ENCODE data around the gene CACNA1A.

Gene CACNA1A

DNA sequence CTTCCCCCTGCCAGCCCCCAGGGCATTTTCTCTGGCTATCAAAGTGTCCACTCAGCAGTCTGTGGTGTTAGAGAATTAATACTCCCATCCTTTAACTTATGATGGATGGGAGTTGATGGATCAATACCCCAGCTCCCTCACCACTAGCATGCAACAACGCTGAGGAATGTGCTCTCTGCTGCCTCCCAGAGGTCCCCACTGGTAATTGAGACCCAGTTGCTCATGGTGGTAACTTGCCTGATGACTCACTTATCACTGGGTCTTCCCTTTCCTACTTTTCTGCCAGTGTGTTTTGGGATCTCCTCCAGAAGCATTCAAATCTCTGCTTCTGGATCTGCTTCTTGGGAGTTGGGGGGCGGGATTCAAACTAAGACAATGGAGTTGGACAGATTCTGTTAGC lies 20.3 kb upstream of the CACNA1A start:
- Histone ChIP-seq H3K9me3 (ENCODE audit: insufficient read depth, low read depth, low read length) (no peaks in the 10 kb centered on the region), H3K18ac (ENCODE audit: low read length) (no peak overlapping the region), H4K12ac (ENCODE audit: low read depth, low read length) (no peak overlapping the region), H2AK5ac (ENCODE audit: low read length) (no peak overlapping the region), H3K79me1 (ENCODE audit: low read length) (no peaks in the 10 kb centered on the region), H3K27ac (ENCODE audit: low read depth, low read length) (no peak overlapping the region), H3K4me2 (ENCODE audit: low read length) (no peak overlapping the region), H2AFZ (ENCODE audit: insufficient read depth, low read length, poor library complexity) (no peak overlapping the region), H2BK12ac (ENCODE audit: low read length) (no peak overlapping the region), H3K4me1 (ENCODE audit: control insufficient read depth in 1 of 2, insufficient read depth in 2 of 2, low read length in 2 of 2) (no peaks in the 10 kb centered on the region), H2BK120ac (ENCODE audit: insufficient read depth, low read length, poor library complexity) (no peak overlapping the region), H4K91ac (ENCODE audit: low read depth, low read length) (no peak overlapping the region), H3K14ac (ENCODE audit: low read length) (no peak overlapping the region), H3K9ac (ENCODE audit: low read length) (no peak overlapping the region), H3K36me3 (ENCODE audit: control insufficient read depth in 1 of 2, insufficient read depth in 2 of 2, low read length in 2 of 2) (no peaks in the 10 kb centered on the region), H4K8ac (ENCODE audit: low read depth, low read length) (no peak overlapping the region), H3K79me2 (ENCODE audit: control insufficient read depth, insufficient read depth, low read length, poor library complexity) (no peaks in the 10 kb centered on the region), H3K4me3 (ENCODE audit: low read depth, low read length) (no peak overlapping the region), H2BK5ac (ENCODE audit: low read depth, low read length, poor library complexity) (no peak overlapping the region), H3K4ac (ENCODE audit: low read depth, low read length) (no peak overlapping the region), H3K27me3 (ENCODE audit: insufficient read depth, low read length) (no peaks in the 10 kb centered on the region), H3K23ac (ENCODE audit: low read length) (no peak overlapping the region)
- WGBS (ENCODE audit: extremely low coverage, insufficient coverage, insufficient read length) = no CpG with 5 or more reads among the region's 2 CpGs
- no peak for DNase-seq

GRCh38 chr19:13521066-13521465 lies 14.8 kb upstream of the CACNA1A start:
- H4K91ac ChIP-seq (ENCODE audit: low read depth, low read length) = no peak overlapping the region
- no peak overlapping the region for H3K27ac ChIP-seq (ENCODE audit: low read depth, low read length)
- no peaks in the 10 kb centered on the region for H3K79me1 ChIP-seq (ENCODE audit: low read length)
- no peak overlapping the region for H4K12ac ChIP-seq (ENCODE audit: low read depth, low read length)
- H3K9me3 ChIP-seq (ENCODE audit: insufficient read depth, low read depth, low read length) = no peaks in the 10 kb centered on the region
- no peak overlapping the region for H4K8ac ChIP-seq (ENCODE audit: low read depth, low read length)
- H3K4me1 ChIP-seq (ENCODE audit: control insufficient read depth in 1 of 2, insufficient read depth in 2 of 2, low read length in 2 of 2) = no peaks in the 10 kb centered on the region
- H3K4ac ChIP-seq (ENCODE audit: low read depth, low read length) = no peak overlapping the region
- no peaks in the 10 kb centered on the region for H3K36me3 ChIP-seq (ENCODE audit: control insufficient read depth in 1 of 2, insufficient read depth in 2 of 2, low read length in 2 of 2)
- H2AK5ac ChIP-seq (ENCODE audit: low read length) = no peak overlapping the region
- H3K4me3 ChIP-seq (ENCODE audit: low read depth, low read length) = no peak overlapping the region
- H3K27me3 ChIP-seq (ENCODE audit: insufficient read depth, low read length) = no peaks in the 10 kb centered on the region
- H3K9ac ChIP-seq (ENCODE audit: low read length) = no peak overlapping the region
- H3K14ac ChIP-seq (ENCODE audit: low read length) = no peak overlapping the region
- no peak overlapping the region for H3K18ac ChIP-seq (ENCODE audit: low read length)
- no peak overlapping the region for H2BK120ac ChIP-seq (ENCODE audit: insufficient read depth, low read length, poor library complexity)
- H3K23ac ChIP-seq (ENCODE audit: low read length) = no peak overlapping the region
- H3K4me2 ChIP-seq (ENCODE audit: low read length) = no peak overlapping the region
- no peak overlapping the region for H2BK5ac ChIP-seq (ENCODE audit: low read depth, low read length, poor library complexity)
- no peak overlapping the region for H2AFZ ChIP-seq (ENCODE audit: insufficient read depth, low read length, poor library complexity)
- H3K79me2 ChIP-seq (ENCODE audit: control insufficient read depth, insufficient read depth, low read length, poor library complexity) = no peaks in the 10 kb centered on the region
- no peak for DNase-seq
- no peak overlapping the region for H2BK12ac ChIP-seq (ENCODE audit: low read length)

GRCh38 chr19:13511947-13512346 lies 5.7 kb upstream of the CACNA1A start:
- no CpG with 5 or more reads among the region's 2 CpGs for WGBS (ENCODE audit: extremely low coverage, insufficient coverage, insufficient read length)
- H3K9ac ChIP-seq (ENCODE audit: low read length) = no peak overlapping the region
- DNase-seq = no peak
- no peak overlapping the region for H2AFZ ChIP-seq (ENCODE audit: insufficient read depth, low read length, poor library complexity)
- H3K27me3 ChIP-seq (ENCODE audit: insufficient read depth, low read length) = peaks cover 15% of the 10 kb centered on the region
- no peak overlapping the region for H4K8ac ChIP-seq (ENCODE audit: low read depth, low read length)
- no peak overlapping the region for H3K4me2 ChIP-seq (ENCODE audit: low read length)
- H3K23ac ChIP-seq (ENCODE audit: low read length) = no peak overlapping the region
- H3K4me1 ChIP-seq (ENCODE audit: control insufficient read depth in 1 of 2, insufficient read depth in 2 of 2, low read length in 2 of 2) = no peaks in the 10 kb centered on the region
- H2BK5ac ChIP-seq (ENCODE audit: low read depth, low read length, poor library complexity) = no peak overlapping the region
- H3K36me3 ChIP-seq (ENCODE audit: control insufficient read depth in 1 of 2, insufficient read depth in 2 of 2, low read length in 2 of 2) = no peaks in the 10 kb centered on the region
- no peaks in the 10 kb centered on the region for H3K9me3 ChIP-seq (ENCODE audit: insufficient read depth, low read depth, low read length)
- H4K12ac ChIP-seq (ENCODE audit: low read depth, low read length) = no peak overlapping the region
- H3K79me2 ChIP-seq (ENCODE audit: control insufficient read depth, insufficient read depth, low read length, poor library complexity) = no peaks in the 10 kb centered on the region
- no peak overlapping the region for H3K4ac ChIP-seq (ENCODE audit: low read depth, low read length)
- no peaks in the 10 kb centered on the region for H3K79me1 ChIP-seq (ENCODE audit: low read length)
- H3K14ac ChIP-seq (ENCODE audit: low read length) = no peak overlapping the region
- H4K91ac ChIP-seq (ENCODE audit: low read depth, low read length) = no peak overlapping the region
- no peak overlapping the region for H2BK12ac ChIP-seq (ENCODE audit: low read length)
- H2AK5ac ChIP-seq (ENCODE audit: low read length) = no peak overlapping the region
- H3K27ac ChIP-seq (ENCODE audit: low read depth, low read length) = no peak overlapping the region
- no peak overlapping the region for H2BK120ac ChIP-seq (ENCODE audit: insufficient read depth, low read length, poor library complexity)
- H3K4me3 ChIP-seq (ENCODE audit: low read depth, low read length) = no peak overlapping the region
- H3K18ac ChIP-seq (ENCODE audit: low read length) = no peak overlapping the region

DNA sequence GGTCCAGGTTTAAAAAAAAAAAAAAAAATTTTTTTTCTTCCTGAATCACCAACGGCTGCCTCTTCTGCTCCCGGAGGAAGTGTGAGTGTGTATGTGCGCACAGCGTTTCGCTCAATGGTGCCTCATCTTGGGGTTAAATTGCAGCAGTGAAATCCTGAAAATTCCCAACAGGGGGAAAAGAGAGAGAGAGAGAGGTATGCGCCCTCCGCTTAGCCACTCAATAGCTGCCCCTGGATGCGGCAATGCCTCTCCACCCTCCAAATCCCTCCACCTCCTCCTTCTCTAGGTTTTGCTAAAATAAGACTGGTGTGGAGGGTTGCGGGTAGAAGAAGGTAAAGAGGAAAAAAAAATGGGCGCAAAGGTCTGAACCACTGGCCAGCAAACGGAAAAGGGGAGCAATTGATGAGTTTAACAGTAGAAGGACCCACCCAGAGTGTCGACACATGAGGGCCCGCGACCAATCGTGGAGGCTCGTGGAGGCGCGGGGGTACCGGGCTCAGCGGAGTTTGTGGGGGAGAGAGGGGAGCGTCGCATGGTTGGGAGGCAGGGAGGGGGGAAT lies 853 bp upstream of the CACNA1A start:
- Histone ChIP-seq H3K79me1 (ENCODE audit: low read length) (no peaks in the 10 kb centered on the region), H3K14ac (ENCODE audit: low read length) (no peak overlapping the region), H3K9ac (ENCODE audit: low read length) (no peak overlapping the region), H3K36me3 (ENCODE audit: control insufficient read depth in 1 of 2, insufficient read depth in 2 of 2, low read length in 2 of 2) (no peaks in the 10 kb centered on the region), H3K4me2 (ENCODE audit: low read length) (no peak overlapping the region), H3K4me1 (ENCODE audit: control insufficient read depth in 1 of 2, insufficient read depth in 2 of 2, low read length in 2 of 2) (peaks cover 3 to 4% of the 10 kb centered on the region in 2 experiments), H3K23ac (ENCODE audit: low read length) (no peak overlapping the region), H2BK5ac (ENCODE audit: low read depth, low read length, poor library complexity) (no peak overlapping the region), H3K9me3 (ENCODE audit: insufficient read depth, low read depth, low read length) (peaks cover 2% of the 10 kb centered on the region), H2BK120ac (ENCODE audit: insufficient read depth, low read length, poor library complexity) (no peak overlapping the region), H3K4me3 (ENCODE audit: low read depth, low read length) (no peak overlapping the region), H3K27ac (ENCODE audit: low read depth, low read length) (no peak overlapping the region), H3K4ac (ENCODE audit: low read depth, low read length) (no peak overlapping the region), H2AK5ac (ENCODE audit: low read length) (no peak overlapping the region), H3K79me2 (ENCODE audit: control insufficient read depth, insufficient read depth, low read length, poor library complexity) (no peaks in the 10 kb centered on the region), H4K12ac (ENCODE audit: low read depth, low read length) (no peak overlapping the region), H2BK12ac (ENCODE audit: low read length) (no peak overlapping the region), H2AFZ (ENCODE audit: insufficient read depth, low read length, poor library complexity) (no peak overlapping the region), H4K91ac (ENCODE audit: low read depth, low read length) (no peak overlapping the region), H3K18ac (ENCODE audit: low read length) (no peak overlapping the region), H3K27me3 (ENCODE audit: insufficient read depth, low read length) (peaks cover 35% of the 10 kb centered on the region), H4K8ac (ENCODE audit: low read depth, low read length) (no peak overlapping the region)
- WGBS (ENCODE audit: extremely low coverage, insufficient coverage, insufficient read length) = no CpG with 5 or more reads among the region's 22 CpGs
- no peak for DNase-seq

Measured in trophoblast cell (in vitro differentiated cells and primary cell).